Erythroblast (primary cell): ENCODE measurements around the gene RHOBTB3.

Experiments
- GATA1 ChIP-seq: IDR thresholded peaks from 2 replicates; pipeline ENCODE4 v1.6.1; 2011; ENCODE audit warnings: low read depth, mild to moderate bottlenecking, control low read depth, low read length, moderate library complexity
- POLR2A ChIP-seq: IDR thresholded peaks from 2 replicates; pipeline ENCODE4 v1.6.1; 2011; ENCODE audit warnings: mild to moderate bottlenecking, low read length

- TF ChIP-seq POLR2A (no peak), GATA1 (no peak)
Observed at GRCh38 chr5:95761771-95762651, 30.9 kb downstream of the RHOBTB3 start.
